PC-9 (cell line): Measurements from ENCODE around the gene CMIP.

Source experiments
- EZH2 ChIP-seq: fragments of 200-600 bp; sonication (generic); IDR thresholded peaks from 2 replicates; pipeline ENCODE4 v1.8.0; 2017; ENCODE audit warnings: antibody characterized with exemption, low read depth
- TF ChIP-seq, protein P1 (sequence below): fragments of 200-600 bp; sonication (generic); conservative IDR thresholded peaks from 2 replicates; pipeline ENCODE4 v1.6.1; 2017; ENCODE audit warnings: mixed run types, antibody characterized with exemption, mild to moderate bottlenecking, moderate library complexity

DNA sequence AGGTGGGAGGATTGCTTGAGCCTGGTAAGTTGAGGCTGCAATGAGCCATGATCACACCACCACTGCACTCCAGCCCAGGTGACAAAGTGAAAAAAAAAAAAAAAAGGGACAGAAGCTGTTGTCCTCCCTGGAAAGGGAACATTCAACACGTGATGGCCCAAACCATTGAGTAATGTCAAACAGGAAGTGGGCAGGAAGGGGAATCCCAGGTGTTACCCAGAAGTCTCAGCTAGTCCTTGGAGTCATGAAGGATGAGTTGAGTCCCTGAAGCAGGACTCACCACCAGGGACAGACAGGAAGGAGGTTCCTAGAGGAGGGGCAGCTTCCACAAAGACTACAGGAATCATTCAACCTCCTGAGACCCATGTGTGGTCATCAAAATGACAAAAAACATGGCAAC, 19.8 kb upstream of the CMIP start:
- TF ChIP-seq, protein P1, sequence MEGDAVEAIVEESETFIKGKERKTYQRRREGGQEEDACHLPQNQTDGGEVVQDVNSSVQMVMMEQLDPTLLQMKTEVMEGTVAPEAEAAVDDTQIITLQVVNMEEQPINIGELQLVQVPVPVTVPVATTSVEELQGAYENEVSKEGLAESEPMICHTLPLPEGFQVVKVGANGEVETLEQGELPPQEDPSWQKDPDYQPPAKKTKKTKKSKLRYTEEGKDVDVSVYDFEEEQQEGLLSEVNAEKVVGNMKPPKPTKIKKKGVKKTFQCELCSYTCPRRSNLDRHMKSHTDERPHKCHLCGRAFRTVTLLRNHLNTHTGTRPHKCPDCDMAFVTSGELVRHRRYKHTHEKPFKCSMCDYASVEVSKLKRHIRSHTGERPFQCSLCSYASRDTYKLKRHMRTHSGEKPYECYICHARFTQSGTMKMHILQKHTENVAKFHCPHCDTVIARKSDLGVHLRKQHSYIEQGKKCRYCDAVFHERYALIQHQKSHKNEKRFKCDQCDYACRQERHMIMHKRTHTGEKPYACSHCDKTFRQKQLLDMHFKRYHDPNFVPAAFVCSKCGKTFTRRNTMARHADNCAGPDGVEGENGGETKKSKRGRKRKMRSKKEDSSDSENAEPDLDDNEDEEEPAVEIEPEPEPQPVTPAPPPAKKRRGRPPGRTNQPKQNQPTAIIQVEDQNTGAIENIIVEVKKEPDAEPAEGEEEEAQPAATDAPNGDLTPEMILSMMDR = no peak
- no peak for TF ChIP-seq EZH2
